Pancreas (tissue), 10 donors: ENCODE results near the gene OR8A1. TPM values are rescaled to one million over a fixed set of nuclear protein-coding genes. Genes with fewer than 3 reads are reported as not detected.

Experiments used
- ATAC-seq, 4 donors: fragments of 200-7000 bp; cut with Tn5 transposase; one replicate each; pipeline versions ENCODE4 v1.8.0 to v1.9.1; 2020; ENCODE audit warnings: mild to moderate bottlenecking in 4 of 4, moderate library complexity in 4 of 4
- DNase-seq, 6 donors: peaks; one replicate each; pipeline ENCODE4 v3.0.0-alpha.2; 2020
- FAIRE-seq: peaks from 2 replicates; lab custom pipeline; 2012; peaks lifted over from hg19 to GRCh38; lab: Jason Lieb, UNC
- H3K27ac ChIP-seq, 4 donors: fragments of 200-600 bp; sonication (generic); 1 replicate in 3 of 4; 2 replicates in 1 of 4; pipeline versions ENCODE4 v1.5.0 to v1.8.0; 2020
- H3K27me3 ChIP-seq, 4 donors: fragments of 200-600 bp; one replicate each; pipeline ENCODE4 v1.8.0; 2021
- H3K36me3 ChIP-seq, 3 donors: fragments of 200-600 bp; sonication (generic) in 1 of 3; one replicate each; pipeline versions ENCODE4 v1.5.0 to v1.8.0; 2020 to 2021
- H3K4me1 ChIP-seq, 3 donors: fragments of 200-600 bp; one replicate each; pipeline ENCODE4 v1.8.0; 2021
- H3K4me3 ChIP-seq, 4 donors: fragments of 200-600 bp; sonication (generic) in 2 of 4; one replicate each; pipeline versions ENCODE4 v1.5.0 to v1.8.0; 2020 to 2021
- H3K9me3 ChIP-seq, 4 donors: fragments of 200-600 bp; one replicate each; pipeline ENCODE4 v1.8.0; 2021
- WGBS, 2 donors: extraction: QIAGEN DNeasy Blood & Tissue Kit; methylation state at CpG; one replicate each; pipeline ENCODE4 v1.1.7; 2013; 5-methylcytosine and 5-hydroxymethylcytosine counted together
- intact Hi-C, 3 donors: fragments of 100-400 bp; cut with DNase I; formaldehyde crosslinking; loops; one replicate each; pipeline versions ENCODE4 v1.11.1 to v1.14.2; 2022
- polyA plus RNA-seq, 2 donors: library from polyadenylated mRNA; stranded (reverse); fragments of 200-250 nt; gene quantifications; one replicate each; pipeline ENCODE4 v1.2.3, GENCODE V29; 2013
- total RNA-seq, 6 donors: library from RNA; stranded (reverse); fragmentation: NEBNext Ultra II Directional in 4 of 6; extraction: Animal tissue kit (Norgen Biotek cat#: 25700) in 4 of 6; gene quantifications; one replicate each; pipeline versions ENCODE4 v1.2.1 to v1.2.4, GENCODE V29; 2021 to 2023
- TF ChIP-seq, protein P1 (sequence below), 4 donors: fragments of 200-600 bp; sonication (generic) in 3 of 4; IDR thresholded peaks; one replicate each; pipeline versions ENCODE4 v1.5.0 to v1.8.0; 2021; ENCODE audit warnings: antibody characterized with exemption in 4 of 4
- donor health status: healthy with polysubstance abuse.
- donor health status: DM: no; HTN: no; CAD: no; lungs with moderate emphysema.
- donor health status: DM: no; HTN: no; CAD: no.
- donor health status: control.
- donor health status: control.
- donor health status: Bipolar disorder and iron deficiency.
- donor health status: DM: yes; HTN: yes; CAD: no.
- donor health status: DM: no; HTN: no; CAD: no.
- donor health status: DM: no; HTN: no; CAD: no.
- donor health status: DM: yes; HTN: yes; CAD: no.

The OR8A1 gene
- total and polyA plus RNA-seq, 8 donors, result 0.02 TPM; not detected in 7

DNA sequence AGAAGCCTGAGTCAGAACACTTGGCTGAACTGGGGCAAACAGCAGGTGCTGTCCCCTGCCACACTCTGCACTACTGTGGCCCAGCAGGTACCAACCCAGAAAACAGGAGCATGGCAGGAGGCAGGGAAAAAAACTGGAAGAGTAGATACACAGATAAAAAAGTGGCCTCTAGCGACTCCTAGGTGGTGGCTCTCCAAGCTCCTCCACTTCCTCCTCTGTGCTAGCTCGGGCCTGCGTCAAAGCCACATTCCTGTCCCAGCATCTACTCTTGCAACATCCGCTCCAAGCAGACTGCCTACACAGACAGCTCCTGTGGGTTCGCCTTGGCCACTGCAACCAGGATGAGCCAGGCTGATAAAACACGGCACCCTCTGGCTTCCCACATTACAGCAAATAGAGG lies 33.3 kb upstream of the OR8A1 start:
- Histone ChIP-seq H3K4me1 (no peaks in the 10 kb centered on the region), H3K9me3 (no peaks in the 10 kb centered on the region), H3K4me3 (no peak overlapping the region), H3K36me3 (no peaks in the 10 kb centered on the region), H3K27me3 (no peaks in the 10 kb centered on the region), H3K27ac (no peak overlapping the region)
- ATAC-seq (peak in 3 of 4 donors; percentile 29 to 77 (median 66)), DNase-seq (peak in 1 of 6 donors; percentile 12), FAIRE-seq (no peak)
- TF ChIP-seq, protein P1, sequence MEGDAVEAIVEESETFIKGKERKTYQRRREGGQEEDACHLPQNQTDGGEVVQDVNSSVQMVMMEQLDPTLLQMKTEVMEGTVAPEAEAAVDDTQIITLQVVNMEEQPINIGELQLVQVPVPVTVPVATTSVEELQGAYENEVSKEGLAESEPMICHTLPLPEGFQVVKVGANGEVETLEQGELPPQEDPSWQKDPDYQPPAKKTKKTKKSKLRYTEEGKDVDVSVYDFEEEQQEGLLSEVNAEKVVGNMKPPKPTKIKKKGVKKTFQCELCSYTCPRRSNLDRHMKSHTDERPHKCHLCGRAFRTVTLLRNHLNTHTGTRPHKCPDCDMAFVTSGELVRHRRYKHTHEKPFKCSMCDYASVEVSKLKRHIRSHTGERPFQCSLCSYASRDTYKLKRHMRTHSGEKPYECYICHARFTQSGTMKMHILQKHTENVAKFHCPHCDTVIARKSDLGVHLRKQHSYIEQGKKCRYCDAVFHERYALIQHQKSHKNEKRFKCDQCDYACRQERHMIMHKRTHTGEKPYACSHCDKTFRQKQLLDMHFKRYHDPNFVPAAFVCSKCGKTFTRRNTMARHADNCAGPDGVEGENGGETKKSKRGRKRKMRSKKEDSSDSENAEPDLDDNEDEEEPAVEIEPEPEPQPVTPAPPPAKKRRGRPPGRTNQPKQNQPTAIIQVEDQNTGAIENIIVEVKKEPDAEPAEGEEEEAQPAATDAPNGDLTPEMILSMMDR (IDR thresholded peaks at IDR 0.05), result no peak
- intact Hi-C loops, result no loop called here
- WGBS, 2 donors, result 38 to 63% methylated on average over 6 of the region's 6 CpGs

DNA sequence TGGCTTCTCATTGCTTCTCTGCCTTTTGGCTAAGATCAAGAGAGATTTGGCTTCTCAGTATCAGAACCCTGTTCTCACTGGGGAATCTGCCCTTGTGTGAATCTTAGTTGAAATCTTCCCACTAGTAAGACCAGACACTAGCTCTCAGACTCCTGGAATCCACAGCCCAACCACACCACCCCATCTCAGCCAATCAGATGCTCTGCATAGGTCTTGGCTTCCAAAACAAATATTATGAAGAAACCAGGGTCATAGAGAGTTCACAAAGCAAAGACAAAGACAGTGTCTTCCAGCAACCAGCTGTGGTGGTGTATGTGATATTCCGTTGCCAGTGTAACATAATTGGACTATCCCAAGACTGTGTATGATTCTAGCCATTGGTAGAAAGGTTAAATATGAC lies 31.8 kb upstream of the OR8A1 start:
- FAIRE-seq, result no peak

DNA sequence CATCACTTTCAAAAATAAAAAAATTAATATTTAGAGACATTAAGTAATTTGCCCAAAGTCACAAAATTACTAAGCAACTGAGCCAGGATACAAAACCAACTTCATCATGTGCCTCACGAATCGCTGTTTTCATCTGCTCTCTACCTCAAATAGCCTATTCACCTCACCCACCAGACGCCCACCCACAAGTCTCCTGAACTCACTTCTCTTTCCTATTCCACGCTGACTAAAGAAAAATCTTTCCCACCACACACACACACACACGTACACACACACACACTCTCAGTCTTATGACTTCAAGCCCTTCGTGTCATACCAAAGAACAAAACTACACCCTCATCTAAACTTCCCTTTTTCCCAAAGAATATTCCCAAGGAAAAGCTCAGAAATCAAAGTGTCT lies 28.6 kb upstream of the OR8A1 start:
- no peak for FAIRE-seq
- no peaks in the 10 kb centered on the region for H3K27me3 ChIP-seq

More for the DNA sequence above, 31.8 kb upstream of the OR8A1 start:
- Histone ChIP-seq H3K36me3 (no peaks in the 10 kb centered on the region), H3K4me1 (no peaks in the 10 kb centered on the region), H3K9me3 (no peaks in the 10 kb centered on the region), H3K27me3 (no peaks in the 10 kb centered on the region), H3K4me3 (no peak overlapping the region), H3K27ac (no peak overlapping the region)
- ATAC-seq (peak in 3 of 4 donors; percentile 29 to 72 (median 46)), DNase-seq (no peak)
- TF ChIP-seq, protein P1 (IDR thresholded peaks at IDR 0.05), result no peak
- 64 to 71% methylated on average over 1 of the region's 1 CpG for WGBS, 2 donors
- intact Hi-C loops, result no loop called here

DNA sequence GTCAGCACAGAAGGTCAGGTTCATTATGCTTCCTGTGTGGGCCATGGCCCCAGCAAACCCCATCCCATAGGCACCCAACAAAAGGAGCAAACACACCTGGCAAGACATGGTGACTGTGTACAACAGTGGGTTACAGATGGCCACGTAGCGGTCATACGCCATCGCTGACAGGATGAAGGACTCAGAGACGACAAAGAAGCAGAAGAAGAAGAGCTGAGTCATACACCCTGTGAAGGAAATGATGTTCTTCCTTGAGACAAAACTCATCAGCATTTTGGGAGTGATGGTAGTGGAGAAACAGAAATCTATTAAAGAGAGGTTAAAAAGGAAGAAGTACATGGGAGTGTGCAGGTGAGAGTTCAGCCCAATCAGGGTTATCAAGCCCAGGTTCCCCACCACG lies 26.7 kb upstream of the OR8A1 start:
- DNase-seq, result no peak
- ATAC-seq, result no peak
- no peaks in the 10 kb centered on the region for H3K4me1 ChIP-seq
- no peak for FAIRE-seq
- H3K27ac ChIP-seq, result no peak overlapping the region
- WGBS, 2 donors, result 77 to 80% methylated on average over 6 of the region's 6 CpGs
- intact Hi-C loops, result no loop called here
- no peak overlapping the region for H3K4me3 ChIP-seq
- no peaks in the 10 kb centered on the region for H3K36me3 ChIP-seq
- H3K9me3 ChIP-seq, result no peaks in the 10 kb centered on the region
- TF ChIP-seq, protein P1 (IDR thresholded peaks at IDR 0.05), result no peak
- H3K27me3 ChIP-seq, result no peaks in the 10 kb centered on the region

More for the DNA sequence above, 28.6 kb upstream of the OR8A1 start:
- ATAC-seq (no peak), DNase-seq (no peak)
- WGBS, 2 donors, result 60 to 73% methylated on average over 6 of the region's 6 CpGs
- Histone ChIP-seq H3K4me3 (no peak overlapping the region), H3K36me3 (no peaks in the 10 kb centered on the region), H3K27ac (no peak overlapping the region), H3K9me3 (no peaks in the 10 kb centered on the region), H3K4me1 (no peaks in the 10 kb centered on the region)
- intact Hi-C loops, result no loop called here
- TF ChIP-seq, protein P1 (IDR thresholded peaks at IDR 0.05), result no peak

DNA sequence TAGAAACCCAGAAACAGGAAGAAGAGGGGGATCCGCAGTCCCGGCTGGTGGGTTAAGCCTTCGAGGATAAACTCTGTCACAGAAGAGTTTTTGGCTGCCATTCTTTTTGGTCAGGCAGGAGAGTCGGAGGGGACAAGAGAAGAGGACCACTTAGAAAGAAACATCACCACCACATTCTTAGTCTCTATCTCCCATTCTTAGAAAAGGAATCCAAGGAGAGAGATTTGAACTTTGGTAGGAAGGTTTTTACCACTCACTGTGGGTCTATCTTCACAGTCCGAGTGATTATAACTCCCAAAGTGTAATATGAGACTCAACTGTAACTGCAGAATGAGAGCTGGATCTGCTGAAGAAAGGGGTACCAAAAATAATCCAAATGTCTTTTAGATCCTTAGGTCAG lies 26.2 kb upstream of the OR8A1 start, which contains the start of gene OR8B12:
Gene OR8B12 (minus strand): TSS at position 101 of the 400 bp plus-strand sequence. CDS start 0 bp downstream, at position 101.
- no peak for DNase-seq
- TF ChIP-seq, protein P1 (IDR thresholded peaks at IDR 0.05), result no peak
- no peak for ATAC-seq
- Histone ChIP-seq H3K27me3 (no peaks in the 10 kb centered on the region), H3K36me3 (no peaks in the 10 kb centered on the region), H3K4me3 (no peak within 1 kb of the TSS), H3K27ac (no peak within 1 kb of the TSS), H3K4me1 (no peaks in the 10 kb centered on the region), H3K9me3 (no peaks in the 10 kb centered on the region)
- no peak for FAIRE-seq
- WGBS, 2 donors, result 69 to 78% methylated on average over 5 of the region's 5 CpGs
- intact Hi-C loops, result no loop called here
